ENCODE results near the gene PLPPR3.
A peak's percentile ranks its signal among the peaks of the same experiment; 100 is the strongest.
"Not testable (repeated sequence)": the region's sequence is repeated elsewhere in the genome, so short reads cannot be mapped to it uniquely, and the experiment has no call there.

The PLPPR3 gene

DNA sequence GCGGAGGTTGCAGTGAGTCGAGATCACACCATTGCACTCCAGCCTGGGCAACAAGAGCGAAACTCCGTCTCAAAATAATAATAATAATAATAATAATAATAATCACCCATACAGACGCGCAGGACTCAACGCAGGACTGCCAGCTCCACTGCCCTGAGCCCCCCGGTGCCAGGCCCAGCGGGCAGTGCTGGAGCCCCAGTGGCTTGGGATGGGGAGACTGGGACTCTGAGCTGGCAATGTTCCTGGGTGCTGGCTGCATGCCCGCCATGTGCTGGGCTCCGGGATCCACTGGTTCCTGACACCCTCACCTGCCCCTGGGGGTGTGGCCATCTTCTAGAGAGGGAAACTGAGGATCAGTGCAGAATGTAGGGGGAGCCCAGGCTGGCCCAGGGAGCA lies 5.6 kb upstream of the PLPPR3 start:
- Mint-ChIP-seq H3K27ac (peak overlapping the region; percentile 74), H3K27me3 (peaks cover 36% of the 10 kb centered on the region), H3K4me1 (ENCODE audit: low read depth) (peaks cover 49% of the 10 kb centered on the region), H3K4me3 (no peak overlapping the region), H3K36me3 (ENCODE audit: low read depth) (no peaks in the 10 kb centered on the region), H3K9me3 (no peaks in the 10 kb centered on the region)
- intact Hi-C loops (cut with micrococcal nuclease): no loop called here

- Mint-ChIP-seq H3K9me3 (no peaks in the 10 kb centered on the region), H3K36me3 (ENCODE audit: low read depth) (no peaks in the 10 kb centered on the region), H3K4me1 (ENCODE audit: low read depth) (peaks cover 49% of the 10 kb centered on the region), H3K27ac (peak overlapping the region; percentile 34), H3K4me3 (no peak overlapping the region), H3K27me3 (peaks cover 29% of the 10 kb centered on the region)
- intact Hi-C loops (cut with micrococcal nuclease): no loop called here
These were observed 4.3 kb upstream of the PLPPR3 start for GRCh38 chr19:825897-826644.

DNA sequence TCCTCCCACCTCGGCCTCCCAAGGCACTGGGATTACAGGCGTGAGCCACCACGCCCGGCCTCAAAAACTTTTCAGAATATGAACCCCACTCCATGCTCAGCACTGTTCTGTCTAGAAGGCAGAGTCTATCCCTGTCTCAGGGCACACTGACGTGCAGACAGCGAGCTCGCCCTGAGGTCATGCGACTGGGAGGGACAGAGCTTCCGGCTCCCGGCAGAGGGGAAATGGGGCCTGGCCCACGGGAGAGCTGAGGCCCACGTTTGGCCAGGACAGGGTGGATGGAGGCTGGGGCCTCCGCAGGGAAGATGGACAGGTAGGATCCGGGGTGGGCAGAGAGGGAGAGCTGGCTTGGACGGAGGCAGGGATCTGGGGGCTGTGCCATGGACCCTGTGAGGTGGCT lies 3.1 kb upstream of the PLPPR3 start:
- intact Hi-C loops (cut with micrococcal nuclease): no loop called here
- H3K4me1 Mint-ChIP-seq (ENCODE audit: low read depth): peaks cover 49% of the 10 kb centered on the region
- peaks cover 22% of the 10 kb centered on the region for H3K27me3 Mint-ChIP-seq
- H3K36me3 Mint-ChIP-seq (ENCODE audit: low read depth): no peaks in the 10 kb centered on the region
- no peaks in the 10 kb centered on the region for H3K9me3 Mint-ChIP-seq
- H3K27ac Mint-ChIP-seq: peak overlapping the region; percentile 84
- peak overlapping the region; percentile 67 for H3K4me3 Mint-ChIP-seq

GRCh38 chr19:823565-824121 lies 1.9 kb upstream of the PLPPR3 start:
- H3K4me3 Mint-ChIP-seq: peak overlapping the region; percentile 21

DNA sequence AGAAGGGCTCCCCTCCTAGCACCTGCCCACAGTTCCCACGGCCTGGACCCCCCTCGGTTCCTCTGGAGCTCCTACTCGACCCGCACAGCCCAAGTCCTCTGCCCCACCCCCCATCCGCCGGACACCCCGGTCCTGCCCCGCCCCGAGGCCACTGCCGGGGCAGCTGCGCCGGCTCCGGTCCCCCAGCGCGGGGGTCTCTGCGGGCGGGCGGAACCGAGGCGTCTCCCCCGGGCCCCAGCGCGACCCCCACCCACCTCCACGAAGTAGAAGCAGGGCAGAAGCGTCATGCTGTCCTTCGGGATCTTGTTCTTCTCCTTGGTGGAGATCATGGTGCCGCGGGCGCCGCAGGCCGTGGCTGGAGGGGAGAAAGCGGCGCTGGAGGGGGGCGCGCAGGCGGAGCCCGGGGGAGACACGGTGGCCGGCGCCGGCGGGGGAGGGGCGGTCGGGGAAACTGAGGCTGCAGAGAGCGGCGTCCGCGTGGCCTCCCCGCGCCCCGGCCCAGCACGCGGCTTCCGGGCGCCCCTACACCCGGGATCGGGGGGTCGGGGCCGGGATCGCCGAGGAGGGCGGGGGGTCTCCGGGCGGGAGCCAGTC lies 427 bp downstream of the PLPPR3 start:
- no peaks in the 10 kb centered on the region for H3K36me3 Mint-ChIP-seq (ENCODE audit: low read depth)
- intact Hi-C loops (cut with micrococcal nuclease): no loop called here
- H3K27me3 Mint-ChIP-seq: peaks cover 11% of the 10 kb centered on the region
- H3K27ac Mint-ChIP-seq: peak overlapping the region; percentile 32
- peaks cover 6% of the 10 kb centered on the region for H3K9me3 Mint-ChIP-seq
- H3K4me1 Mint-ChIP-seq (ENCODE audit: low read depth): peaks cover 32% of the 10 kb centered on the region
- peak overlapping the region; percentile 73 for H3K4me3 Mint-ChIP-seq

More at GRCh38 chr19:823565-824121, 1.9 kb upstream of the PLPPR3 start:
- intact Hi-C loops (cut with micrococcal nuclease): no loop called here
- no peaks in the 10 kb centered on the region for H3K36me3 Mint-ChIP-seq (ENCODE audit: low read depth)
- peaks cover 12% of the 10 kb centered on the region for H3K27me3 Mint-ChIP-seq
- H3K27ac Mint-ChIP-seq: peak overlapping the region; percentile 84
- no peaks in the 10 kb centered on the region for H3K9me3 Mint-ChIP-seq
- H3K4me1 Mint-ChIP-seq (ENCODE audit: low read depth): peaks cover 39% of the 10 kb centered on the region

DNA sequence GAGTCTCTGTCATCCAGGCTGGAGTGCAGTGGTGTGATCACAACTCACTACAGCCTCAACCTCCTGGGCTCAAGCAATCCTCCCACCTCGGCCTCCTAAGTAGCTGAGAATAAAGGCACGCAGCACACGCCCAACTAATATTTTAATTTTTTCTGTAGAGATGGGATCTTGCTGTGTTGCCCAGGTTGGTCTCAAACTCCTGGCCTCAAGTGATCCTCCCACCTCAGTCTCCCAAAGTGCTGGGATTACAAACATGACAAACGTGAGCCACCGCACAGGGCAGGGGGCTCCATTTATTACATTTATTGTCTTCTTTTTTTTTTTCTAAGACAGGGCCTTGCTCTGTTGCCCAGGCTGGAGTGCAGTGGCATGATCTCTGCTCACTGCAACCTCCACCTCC lies 1.5 kb downstream of the PLPPR3 start:
- H3K27ac Mint-ChIP-seq; intact Hi-C loops (cut with micrococcal nuclease); H3K36me3 Mint-ChIP-seq (ENCODE audit: low read depth); H3K4me3 Mint-ChIP-seq: not testable (repeated sequence)
- peaks cover 11% of the 10 kb centered on the region for H3K9me3 Mint-ChIP-seq
- H3K27me3 Mint-ChIP-seq: peaks cover 11% of the 10 kb centered on the region
- H3K4me1 Mint-ChIP-seq (ENCODE audit: low read depth): peaks cover 32% of the 10 kb centered on the region

- no peak overlapping the region for H3K27ac Mint-ChIP-seq
- H3K4me1 Mint-ChIP-seq (ENCODE audit: low read depth): peaks cover 9% of the 10 kb centered on the region
These were observed 5.3 kb downstream of the PLPPR3 start for GRCh38 chr19:816500-816857.

GRCh38 chr19:815775-816499 lies 5.8 kb downstream of the PLPPR3 start:
- peaks cover 25% of the 10 kb centered on the region for H3K36me3 Mint-ChIP-seq (ENCODE audit: low read depth)
- intact Hi-C loops (cut with micrococcal nuclease): no loop called here
- no peak overlapping the region for H3K27ac Mint-ChIP-seq
- H3K27me3 Mint-ChIP-seq: no peaks in the 10 kb centered on the region
- H3K4me3 Mint-ChIP-seq: no peak overlapping the region
- peaks cover 11% of the 10 kb centered on the region for H3K9me3 Mint-ChIP-seq
- peaks cover 9% of the 10 kb centered on the region for H3K4me1 Mint-ChIP-seq (ENCODE audit: low read depth)

More at GRCh38 chr19:816500-816857, 5.3 kb downstream of the PLPPR3 start:
- Mint-ChIP-seq H3K4me3 (no peak overlapping the region), H3K9me3 (peaks cover 11% of the 10 kb centered on the region), H3K36me3 (ENCODE audit: low read depth) (peaks cover 20% of the 10 kb centered on the region), H3K27me3 (peaks cover 1% of the 10 kb centered on the region)
- intact Hi-C loops (cut with micrococcal nuclease): no loop called here

DNA sequence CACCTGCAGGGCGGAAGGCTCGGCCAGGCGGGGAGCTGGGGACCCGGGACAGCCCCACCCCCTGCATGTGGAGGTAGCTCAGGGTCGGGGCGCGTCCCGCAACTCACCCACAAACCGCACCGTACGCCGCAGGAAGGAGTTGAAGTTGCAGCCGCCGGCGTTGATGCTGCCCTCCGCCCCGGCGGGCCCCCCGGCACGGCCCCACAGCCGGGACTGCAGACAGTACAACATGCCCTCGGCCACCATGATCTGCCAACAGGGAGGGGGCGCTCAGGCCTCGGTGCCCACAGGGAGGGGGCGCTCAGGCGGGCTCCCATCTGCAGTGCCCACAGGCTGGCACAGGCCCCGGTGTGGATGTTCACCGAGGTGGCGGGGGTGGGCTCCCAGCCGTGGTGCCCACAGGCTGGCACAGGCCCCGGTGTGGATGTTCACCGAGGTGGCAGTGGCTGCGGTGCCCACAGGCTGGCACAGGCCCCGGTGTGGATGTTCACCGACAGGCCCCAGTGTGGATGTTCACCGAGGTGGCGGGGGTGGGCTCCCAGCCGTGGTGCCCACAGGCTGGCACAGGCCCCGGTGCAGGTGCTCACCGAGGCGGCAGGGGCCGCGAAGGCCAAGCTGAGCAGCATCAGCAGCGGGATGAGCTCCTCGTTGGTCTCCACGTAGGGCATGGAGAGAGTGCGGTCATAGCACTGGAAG lies 6.5 kb downstream of the PLPPR3 start:
- Mint-ChIP-seq H3K27ac (no peak overlapping the region), H3K9me3 (peaks cover 11% of the 10 kb centered on the region), H3K4me3 (no peak overlapping the region), H3K36me3 (ENCODE audit: low read depth) (peaks cover 32% of the 10 kb centered on the region), H3K4me1 (ENCODE audit: low read depth) (peaks cover 9% of the 10 kb centered on the region), H3K27me3 (no peaks in the 10 kb centered on the region)
- intact Hi-C loops (cut with micrococcal nuclease): no loop called here

- intact Hi-C loops (cut with micrococcal nuclease): no loop called here
- Mint-ChIP-seq H3K36me3 (ENCODE audit: low read depth) (peaks cover 40% of the 10 kb centered on the region), H3K27me3 (no peaks in the 10 kb centered on the region), H3K27ac (no peak overlapping the region), H3K4me1 (ENCODE audit: low read depth) (peaks cover 9% of the 10 kb centered on the region), H3K9me3 (peaks cover 11% of the 10 kb centered on the region), H3K4me3 (no peak overlapping the region)
These were observed 7.3 kb downstream of the PLPPR3 start for GRCh38 chr19:814152-815078.

GRCh38 chr19:813219-814151 lies 8.3 kb downstream of the PLPPR3 start:
- peaks cover 50% of the 10 kb centered on the region for H3K36me3 Mint-ChIP-seq (ENCODE audit: low read depth)
- no peak overlapping the region for H3K27ac Mint-ChIP-seq
- H3K4me3 Mint-ChIP-seq: no peak overlapping the region
- H3K9me3 Mint-ChIP-seq: peaks cover 11% of the 10 kb centered on the region
- no peaks in the 10 kb centered on the region for H3K27me3 Mint-ChIP-seq
- peaks cover 9% of the 10 kb centered on the region for H3K4me1 Mint-ChIP-seq (ENCODE audit: low read depth)
- intact Hi-C loops (cut with micrococcal nuclease): no loop called here

DNA sequence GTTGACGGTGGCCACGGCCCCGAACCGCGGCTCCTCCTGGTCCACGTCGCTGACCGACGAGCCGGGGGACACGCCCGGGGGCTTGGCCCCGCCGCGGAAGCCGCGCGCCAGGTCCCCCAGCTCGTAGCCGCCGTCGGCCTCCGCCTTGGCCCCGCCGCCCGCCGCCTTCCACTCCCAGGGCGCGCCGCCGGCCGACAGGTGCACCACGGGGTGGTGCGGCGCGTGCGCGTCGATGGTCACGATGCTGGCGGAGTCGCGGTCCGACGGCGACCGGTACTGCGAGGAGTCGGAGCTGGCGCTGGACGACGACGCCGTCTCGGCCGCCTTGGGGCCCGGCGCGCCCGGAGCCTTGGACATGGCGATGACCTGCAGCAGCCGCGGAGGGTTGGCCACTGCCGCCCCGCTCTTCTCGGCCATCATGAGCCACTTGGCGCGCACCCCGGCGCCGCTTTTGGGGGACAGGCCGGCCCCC lies 9.0 kb downstream of the PLPPR3 start:
- peaks cover 57% of the 10 kb centered on the region for H3K36me3 Mint-ChIP-seq (ENCODE audit: low read depth)

More for the DNA sequence above, 9.0 kb downstream of the PLPPR3 start:
- H3K27ac Mint-ChIP-seq: no peak overlapping the region
- H3K4me1 Mint-ChIP-seq (ENCODE audit: low read depth): peaks cover 11% of the 10 kb centered on the region
- no peaks in the 10 kb centered on the region for H3K27me3 Mint-ChIP-seq
- peaks cover 11% of the 10 kb centered on the region for H3K9me3 Mint-ChIP-seq
- H3K4me3 Mint-ChIP-seq: no peak overlapping the region
- intact Hi-C loops (cut with micrococcal nuclease): no loop called here
